ENCODE data around the gene GEMIN7. TPM values are rescaled to one million over a fixed set of nuclear protein-coding genes. Genes with fewer than 3 reads are reported as not detected.

The GEMIN7 gene
- polyA plus RNA-seq, 1 donor from 2014 or later, result 26.5 TPM

- H3K4me2 ChIP-seq (ENCODE audit: low read length), result no peak overlapping the region
These were observed 24.1 kb downstream of the GEMIN7 start for GRCh38 chr19:45103156-45103507.

GRCh38 chr19:45103508-45104319 is 24.7 kb downstream of the GEMIN7 start:
- Histone ChIP-seq H3K27me3 (ENCODE audit: insufficient read depth, low read depth, low read length) (no peaks in the 10 kb centered on the region), H3K36me3 (ENCODE audit: insufficient read depth, low read length) (no peaks in the 10 kb centered on the region), H3K9ac (ENCODE audit: low read length) (peak overlapping the region; percentile 16), H3K27ac (ENCODE audit: low read length) (peak overlapping the region; percentile 34), H3K4me3 (ENCODE audit: low read length) (peak overlapping the region; percentile 23), H3K79me2 (replicated peaks; ENCODE audit: insufficient read depth, low read length) (peaks cover 47% of the 10 kb centered on the region), H2AFZ (ENCODE audit: low read depth, low read length) (no peak overlapping the region), H3F3A (ENCODE audit: insufficient read depth, low read length, poor library complexity, severe bottlenecking) (no peaks in the 10 kb centered on the region), H4K20me1 (ENCODE audit: insufficient read depth) (peaks cover 19% of the 10 kb centered on the region), H3K9me2 (ENCODE audit: insufficient read depth, low read length) (no peaks in the 10 kb centered on the region), H3K9me3 (ENCODE audit: low read length) (no peaks in the 10 kb centered on the region), H3K4me2 (ENCODE audit: low read length) (no peak overlapping the region)
- TF ChIP-seq EZH2 (IDR thresholded peaks at IDR 0.05; ENCODE audit: borderline replicate concordance, insufficient read depth, low read length, poor library complexity, severe bottlenecking) (no peak), EP300 (conservative IDR thresholded peaks at IDR 0.05; ENCODE audit: poor library complexity, severe bottlenecking) (no peak), MXI1 (conservative IDR thresholded peaks at IDR 0.05; ENCODE audit: poor library complexity, severe bottlenecking) (no peak), REST (IDR thresholded peaks at IDR 0.05; ENCODE audit: borderline replicate concordance) (no peak), RAD21 (conservative IDR thresholded peaks at IDR 0.05) (no peak)

More at GRCh38 chr19:45103156-45103507, 24.1 kb downstream of the GEMIN7 start:
- no peaks in the 10 kb centered on the region for H3F3A ChIP-seq (ENCODE audit: insufficient read depth, low read length, poor library complexity, severe bottlenecking)
- no peaks in the 10 kb centered on the region for H3K36me3 ChIP-seq (ENCODE audit: insufficient read depth, low read length)
- H3K4me3 ChIP-seq (ENCODE audit: low read length), result peak overlapping the region; percentile 23
- no peak overlapping the region for H2AFZ ChIP-seq (ENCODE audit: low read depth, low read length)
- no peaks in the 10 kb centered on the region for H3K9me3 ChIP-seq (ENCODE audit: low read length)
- TF ChIP-seq EZH2 (IDR thresholded peaks at IDR 0.05; ENCODE audit: borderline replicate concordance, insufficient read depth, low read length, poor library complexity, severe bottlenecking), result no peak
- TF ChIP-seq TAF1 (IDR thresholded peaks at IDR 0.05; ENCODE audit: low read depth), result no peak
- TF ChIP-seq REST (IDR thresholded peaks at IDR 0.05; ENCODE audit: borderline replicate concordance), result no peak
- TF ChIP-seq MXI1 (conservative IDR thresholded peaks at IDR 0.05; ENCODE audit: poor library complexity, severe bottlenecking), result no peak
- TF ChIP-seq CTCF (IDR thresholded peaks at IDR 0.05; ENCODE audit: poor library complexity, severe bottlenecking), result no peak
- TF ChIP-seq POLR2AphosphoS5 (IDR thresholded peaks at IDR 0.05), result no peak
- no peak for TF ChIP-seq SMC3 (conservative IDR thresholded peaks at IDR 0.05; ENCODE audit: poor library complexity)
- TF ChIP-seq RAD21 (conservative IDR thresholded peaks at IDR 0.05), result no peak
- TF ChIP-seq EP300 (conservative IDR thresholded peaks at IDR 0.05; ENCODE audit: poor library complexity, severe bottlenecking), result no peak
- H3K27me3 ChIP-seq (ENCODE audit: insufficient read depth, low read depth, low read length), result no peaks in the 10 kb centered on the region
- no peak overlapping the region for H3K9ac ChIP-seq (ENCODE audit: low read length)
- H3K9me2 ChIP-seq (ENCODE audit: insufficient read depth, low read length), result no peaks in the 10 kb centered on the region
- H3K79me2 ChIP-seq (replicated peaks; ENCODE audit: insufficient read depth, low read length), result peaks cover 53% of the 10 kb centered on the region
- peaks cover 25% of the 10 kb centered on the region for H4K20me1 ChIP-seq (ENCODE audit: insufficient read depth)
- peak overlapping the region; percentile 34 for H3K27ac ChIP-seq (ENCODE audit: low read length)
